H1 (cell line): Measurements from ENCODE around the gene TSR1. TPM values are rescaled to one million over a fixed set of nuclear protein-coding genes. Genes with fewer than 3 reads are reported as not detected.

ENCODE experiments used
- ASH2L ChIP-seq: fragments of 200-600, 300-600 bp; sonication (generic); IDR thresholded peaks from one replicate; pipeline ENCODE4 v1.7.1; 2017; ENCODE audit warnings: low read length
- CEBPB ChIP-seq: IDR thresholded peaks from 2 replicates; pipeline ENCODE4 v1.6.1; 2012; ENCODE audit warnings: low read depth, low read length
- HDAC2 ChIP-seq, 2 experiments: fragments of 300-600 bp in 1 of 2; sonication (generic) in 1 of 2; IDR thresholded peaks; 2 replicates each; pipeline ENCODE4 v1.6.1; 2011 to 2012; ENCODE audit warnings: low read depth in 2 of 2, low read length in 2 of 2, mild to moderate bottlenecking in 2 of 2, moderate library complexity in 2 of 2, borderline replicate concordance in 1 of 2, inconsistent platforms in 1 of 2
- KDM5A ChIP-seq: fragments of 200-600 bp; IDR thresholded peaks from 2 replicates; pipeline ENCODE4 v1.7.1; 2012; ENCODE audit warnings: mild to moderate bottlenecking, low read length, inconsistent platforms, mixed read lengths
- RAD21 ChIP-seq, 2 experiments: IDR thresholded peaks in 1 of 2; conservative IDR thresholded peaks in 1 of 2; 2 replicates each; pipeline ENCODE4 v1.6.1; 2011; ENCODE audit warnings: low read depth in 2 of 2, low read length in 2 of 2, improper control_type of control experiment in 1 of 2, inconsistent platforms in 1 of 2, mild to moderate bottlenecking in 1 of 2, moderate library complexity in 1 of 2
- RFX5 ChIP-seq: IDR thresholded peaks from 2 replicates; pipeline ENCODE4 v1.6.1; 2011; ENCODE audit warnings: low read depth, low read length, improper control_type of control experiment, borderline replicate concordance
- TAF1 ChIP-seq: IDR thresholded peaks from 2 replicates; pipeline ENCODE4 v1.6.1; 2011; ENCODE audit warnings: mild to moderate bottlenecking, low read depth, low read length
- TEAD4 ChIP-seq: IDR thresholded peaks from 2 replicates; pipeline ENCODE4 v1.6.1; 2012; ENCODE audit warnings: low read depth, low read length, inconsistent platforms, mixed read lengths
- polyA plus RNA-seq, 7 experiments: library from polyadenylated mRNA; depleted of rRNA in 3 of 7; stranded (reverse) in 5 of 7; unstranded in 2 of 7; fragments of >200 nt in 5 of 7; fragments of 200-250 nt in 2 of 7; gene quantifications; 1 replicate in 5 of 7; 2 replicates in 1 of 7; 4 replicates in 1 of 7; pipeline versions ENCODE4 v1.2.1 to v1.2.3, GENCODE V29; 2011 to 2013; ENCODE audit warnings: missing spikeins in 2 of 7, mixed read lengths in 2 of 7
- total RNA-seq: library from RNA; stranded (reverse); fragmentation: NEBNext Ultra II Directional; extraction: Animal tissue kit (Norgen Biotek cat#: 25700); gene quantifications from 2 replicates; pipeline ENCODE4 v1.2.1, GENCODE V29; 2021

Gene TSR1
- total and polyA plus RNA-seq, 2 of the 8 experiments (the other 6 are each of a cell fraction or from before 2014, with no cell fraction given), result 14.5 to 69.7 TPM

DNA sequence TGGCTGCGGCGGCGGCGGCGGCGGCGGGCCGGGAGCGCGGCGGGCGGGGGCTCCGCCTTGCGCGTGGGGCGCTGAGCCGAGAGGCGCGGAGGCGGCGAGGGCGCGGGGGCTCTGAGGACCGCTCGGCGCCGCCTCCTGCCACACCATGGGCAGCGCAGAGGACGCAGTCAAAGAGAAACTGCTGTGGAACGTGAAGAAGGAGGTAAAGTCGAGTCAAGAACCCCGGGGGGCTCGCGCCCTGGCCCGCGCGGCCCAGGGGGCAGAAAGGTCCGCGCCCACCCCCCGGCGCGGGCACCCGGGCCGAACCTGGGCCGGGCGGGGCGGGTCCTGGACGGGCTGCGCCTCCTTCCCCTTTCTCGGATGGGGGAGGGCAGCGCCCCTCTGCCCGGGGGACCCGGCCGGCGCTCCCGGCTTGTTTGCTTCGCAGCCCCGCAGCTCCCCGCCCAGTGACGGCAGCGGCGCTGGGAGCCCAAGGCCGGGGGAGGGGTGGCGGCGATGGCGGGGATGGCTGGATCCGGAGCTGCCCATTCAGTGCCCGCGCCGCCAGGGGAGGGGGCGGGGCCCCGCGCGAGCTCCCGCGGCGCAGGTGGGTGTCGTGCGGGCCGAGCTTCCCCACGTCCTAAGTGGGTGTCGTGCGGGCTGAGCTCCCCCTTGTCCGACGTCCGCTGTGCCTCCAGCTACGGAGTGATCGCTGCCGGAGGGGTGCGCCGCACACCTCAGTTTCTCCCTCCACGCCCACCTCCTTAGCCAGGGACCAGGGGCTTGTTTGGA, 1.5 kb upstream of the TSR1 start (continued):
- TF ChIP-seq HDAC2 (IDR thresholded peaks at IDR 0.05; ENCODE audit: borderline replicate concordance in 1 of 2, low read depth in 2 of 2, low read length in 2 of 2), result peak in 1 of 2 experiments; percentile 37; a peak in 1 of 4 replicates
- 0 out of 2 replicates have a peak, but pooled peaks have one; percentile 7 for TF ChIP-seq TAF1
- TF ChIP-seq RFX5, result no peak
- no peak for TF ChIP-seq KDM5A
- TF ChIP-seq ASH2L, result peak; percentile 33
- TF ChIP-seq TEAD4, result no peak
- TF ChIP-seq CEBPB, result no peak
- no peak; a peak in 1 of 4 replicates for TF ChIP-seq RAD21 (IDR thresholded peaks at IDR 0.05 in 1 of 2, conservative IDR thresholded peaks at IDR 0.05 in 1 of 2; ENCODE audit: low read depth in 2 of 2, low read length in 2 of 2)
- TF ChIP-seq, all 59 proteins: peak for 8
